Esophagus muscularis mucosa (tissue), 4 donors: Measurements from ENCODE around the gene CLCN6.

Experiments used
- EP300 ChIP-seq: sonication (generic); formaldehyde crosslinking; IDR thresholded peaks from one replicate; pipeline ENCODE4 v1.6.1; 2017; ENCODE audit warnings: antibody characterized with exemption
- POLR2A ChIP-seq: fragments of 450-650 bp; IDR thresholded peaks from one replicate; pipeline ENCODE4 v1.6.1; 2017; ENCODE audit warnings: antibody characterized with exemption, moderate library complexity, mild to moderate bottlenecking, low read depth
- POLR2AphosphoS5 ChIP-seq, 2 donors: sonication (generic); formaldehyde crosslinking; IDR thresholded peaks; one replicate each; pipeline ENCODE4 v1.6.1; 2017; ENCODE audit warnings: antibody characterized with exemption in 2 of 2
- TF ChIP-seq, protein P1 (sequence below), 3 experiments: fragments of 200-600 bp in 2 of 3; fragments of 450-650 bp in 1 of 3; sonication (generic) in 2 of 3; IDR thresholded peaks; one replicate each; pipeline ENCODE4 v1.5.1; 2017 to 2019; ENCODE audit warnings: antibody characterized with exemption in 3 of 3, mild to moderate bottlenecking in 2 of 3, moderate library complexity in 1 of 3

DNA sequence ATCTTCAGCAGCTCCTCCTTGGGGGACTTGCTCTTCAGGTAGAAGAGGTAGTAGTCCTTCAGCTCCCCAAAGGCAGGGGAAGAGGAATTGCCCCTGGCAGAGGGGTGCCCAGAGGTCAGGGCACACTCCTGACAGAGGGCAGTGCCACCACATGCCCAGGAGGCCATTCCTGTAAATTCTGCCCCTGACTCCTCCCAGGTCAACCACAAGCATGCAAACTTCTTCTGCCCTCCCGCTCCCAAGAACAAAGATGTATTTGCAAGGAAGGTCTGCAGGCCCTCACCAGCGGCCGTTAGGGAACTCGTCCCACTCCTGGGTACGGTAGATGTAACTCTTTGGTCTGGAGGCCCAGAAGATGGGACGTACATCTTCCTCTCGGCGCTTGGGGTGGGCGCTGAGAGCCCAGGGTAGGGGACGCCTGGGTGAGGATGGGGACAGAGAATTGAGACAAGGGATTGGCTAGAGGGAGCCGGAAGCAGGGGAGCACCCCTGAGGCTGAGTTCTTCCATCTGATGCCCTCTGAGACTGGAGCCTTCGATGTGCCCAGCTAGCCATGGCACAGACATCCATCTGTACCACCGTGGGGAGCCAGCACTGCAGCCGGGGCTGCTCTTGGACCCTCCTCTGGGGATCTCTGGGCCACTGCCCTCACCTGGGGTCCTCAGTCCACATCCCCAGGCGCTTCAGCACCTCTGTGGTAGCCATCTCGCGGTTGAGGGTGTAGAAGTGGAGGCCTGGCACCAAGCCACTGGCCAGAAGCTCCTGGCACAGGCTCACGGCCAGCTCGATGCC is 11.3 kb upstream of the CLCN6 start:
- TF ChIP-seq, protein P1, sequence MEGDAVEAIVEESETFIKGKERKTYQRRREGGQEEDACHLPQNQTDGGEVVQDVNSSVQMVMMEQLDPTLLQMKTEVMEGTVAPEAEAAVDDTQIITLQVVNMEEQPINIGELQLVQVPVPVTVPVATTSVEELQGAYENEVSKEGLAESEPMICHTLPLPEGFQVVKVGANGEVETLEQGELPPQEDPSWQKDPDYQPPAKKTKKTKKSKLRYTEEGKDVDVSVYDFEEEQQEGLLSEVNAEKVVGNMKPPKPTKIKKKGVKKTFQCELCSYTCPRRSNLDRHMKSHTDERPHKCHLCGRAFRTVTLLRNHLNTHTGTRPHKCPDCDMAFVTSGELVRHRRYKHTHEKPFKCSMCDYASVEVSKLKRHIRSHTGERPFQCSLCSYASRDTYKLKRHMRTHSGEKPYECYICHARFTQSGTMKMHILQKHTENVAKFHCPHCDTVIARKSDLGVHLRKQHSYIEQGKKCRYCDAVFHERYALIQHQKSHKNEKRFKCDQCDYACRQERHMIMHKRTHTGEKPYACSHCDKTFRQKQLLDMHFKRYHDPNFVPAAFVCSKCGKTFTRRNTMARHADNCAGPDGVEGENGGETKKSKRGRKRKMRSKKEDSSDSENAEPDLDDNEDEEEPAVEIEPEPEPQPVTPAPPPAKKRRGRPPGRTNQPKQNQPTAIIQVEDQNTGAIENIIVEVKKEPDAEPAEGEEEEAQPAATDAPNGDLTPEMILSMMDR (IDR thresholded peaks at IDR 0.05): no peak
- no peak for TF ChIP-seq POLR2A
- TF ChIP-seq POLR2AphosphoS5 (IDR thresholded peaks at IDR 0.05): no peak
- TF ChIP-seq EP300: no peak
